ENCODE data around the gene HPCAL1. TPM values are rescaled to one million over a fixed set of nuclear protein-coding genes. Genes with fewer than 3 reads are reported as not detected.

Gene HPCAL1
- total RNA-seq, 1 donor from 2014 or later: 3.7 TPM

DNA sequence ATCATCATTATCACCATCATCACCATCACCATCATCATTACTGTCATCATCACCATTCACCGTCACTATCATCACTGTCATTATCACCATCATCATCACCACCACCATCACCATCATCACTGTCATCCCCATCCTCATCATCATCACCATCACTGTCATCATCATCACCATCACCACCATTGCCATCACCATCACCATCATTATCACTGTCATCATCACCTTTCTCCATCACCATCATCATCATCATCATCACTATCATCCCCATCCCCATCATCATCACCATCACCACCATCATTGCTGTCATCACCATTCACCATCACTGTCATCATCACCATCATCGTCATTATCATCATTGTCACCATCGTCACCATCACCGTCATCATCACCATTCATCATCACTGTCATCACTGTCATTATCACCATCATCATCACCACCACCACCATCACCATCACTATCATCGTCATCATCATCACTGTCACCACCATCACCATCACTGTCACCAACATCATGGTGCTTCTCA is 9.8 kb downstream of the HPCAL1 start:
- Histone ChIP-seq H3K4me3 (no peak overlapping the region), H3K4me1 (no peaks in the 10 kb centered on the region), H3K4me2 (no peak overlapping the region), H3K27ac (no peak overlapping the region), H4K20me1 (ENCODE audit: low read depth) (no peaks in the 10 kb centered on the region), H3K27me3 (peaks cover 10% of the 10 kb centered on the region), H2AFZ (replicated peaks) (no peak overlapping the region), H3K36me3 (no peaks in the 10 kb centered on the region), H3F3A (ENCODE audit: low read depth) (no peaks in the 10 kb centered on the region), H3K9me3 (ENCODE audit: low read depth) (no peaks in the 10 kb centered on the region), H3K79me2 (ENCODE audit: low read depth) (no peaks in the 10 kb centered on the region), H3K9ac (no peak overlapping the region)
- peaks cover 7% of the 10 kb centered on the region for H3K4me1 Mint-ChIP-seq
- TF ChIP-seq, protein P1, sequence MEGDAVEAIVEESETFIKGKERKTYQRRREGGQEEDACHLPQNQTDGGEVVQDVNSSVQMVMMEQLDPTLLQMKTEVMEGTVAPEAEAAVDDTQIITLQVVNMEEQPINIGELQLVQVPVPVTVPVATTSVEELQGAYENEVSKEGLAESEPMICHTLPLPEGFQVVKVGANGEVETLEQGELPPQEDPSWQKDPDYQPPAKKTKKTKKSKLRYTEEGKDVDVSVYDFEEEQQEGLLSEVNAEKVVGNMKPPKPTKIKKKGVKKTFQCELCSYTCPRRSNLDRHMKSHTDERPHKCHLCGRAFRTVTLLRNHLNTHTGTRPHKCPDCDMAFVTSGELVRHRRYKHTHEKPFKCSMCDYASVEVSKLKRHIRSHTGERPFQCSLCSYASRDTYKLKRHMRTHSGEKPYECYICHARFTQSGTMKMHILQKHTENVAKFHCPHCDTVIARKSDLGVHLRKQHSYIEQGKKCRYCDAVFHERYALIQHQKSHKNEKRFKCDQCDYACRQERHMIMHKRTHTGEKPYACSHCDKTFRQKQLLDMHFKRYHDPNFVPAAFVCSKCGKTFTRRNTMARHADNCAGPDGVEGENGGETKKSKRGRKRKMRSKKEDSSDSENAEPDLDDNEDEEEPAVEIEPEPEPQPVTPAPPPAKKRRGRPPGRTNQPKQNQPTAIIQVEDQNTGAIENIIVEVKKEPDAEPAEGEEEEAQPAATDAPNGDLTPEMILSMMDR (IDR thresholded peaks at IDR 0.05): no peak
- no peak for DNase-seq (ENCODE audit: low spot score)
- peaks cover 6% of the 10 kb centered on the region for H3K27me3 Mint-ChIP-seq (ENCODE audit: insufficient read depth, low read depth)
- H3K4me3 Mint-ChIP-seq: no peak overlapping the region
- H3K36me3 Mint-ChIP-seq: no peaks in the 10 kb centered on the region
- no peak overlapping the region for H3K27ac Mint-ChIP-seq
- H3K9me3 Mint-ChIP-seq: no peaks in the 10 kb centered on the region

DNA sequence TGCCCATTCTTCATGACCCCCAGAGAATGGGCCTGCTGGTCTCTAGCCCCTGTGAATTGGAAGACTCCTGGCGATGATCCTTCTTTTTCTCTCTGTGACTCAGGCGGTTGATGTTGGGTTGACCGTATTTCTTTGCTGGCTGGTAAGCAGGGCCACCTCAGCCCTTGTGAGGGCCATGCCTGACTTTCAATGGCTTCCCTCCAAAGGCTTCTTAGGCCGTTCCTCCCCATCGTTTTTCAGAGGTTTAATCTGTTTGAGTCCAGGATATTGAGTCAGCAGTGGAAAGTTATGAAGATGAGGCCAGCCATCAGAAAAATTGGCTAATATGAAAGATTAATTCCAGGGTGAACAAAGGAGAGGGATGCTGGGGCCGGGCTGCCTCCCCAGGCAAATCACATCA is 13.6 kb downstream of the HPCAL1 start:
- TF ChIP-seq EZH2phosphoT487 (IDR thresholded peaks at IDR 0.05) (no peak), EZH2 (IDR thresholded peaks at IDR 0.05) (no peak)
- TF ChIP-seq, protein P1 (IDR thresholded peaks at IDR 0.05): no peak

DNA sequence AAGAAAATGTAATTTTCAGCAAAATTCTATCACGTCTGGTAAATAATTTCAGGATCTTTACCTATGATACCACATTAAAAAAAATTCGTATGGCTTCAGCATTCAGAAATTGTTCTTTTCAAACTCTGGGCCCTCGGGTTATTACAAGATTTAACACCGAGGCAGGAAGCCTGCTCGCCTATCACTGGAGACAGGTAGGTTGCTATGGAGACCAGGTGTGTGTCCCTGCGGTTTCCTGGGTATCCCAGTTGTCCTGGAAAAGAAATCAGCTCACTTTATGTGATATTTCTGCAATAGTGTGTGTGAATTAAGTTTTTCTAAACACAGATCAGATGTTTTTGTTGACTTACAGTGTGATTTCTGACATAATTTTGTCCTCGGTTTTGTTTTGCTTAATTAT is 14.2 kb downstream of the HPCAL1 start:
- TF ChIP-seq, protein P1 (IDR thresholded peaks at IDR 0.05): no peak
- TF ChIP-seq EZH2phosphoT487 (IDR thresholded peaks at IDR 0.05): no peak
- TF ChIP-seq EZH2 (IDR thresholded peaks at IDR 0.05): no peak

More for the DNA sequence above, 13.6 kb downstream of the HPCAL1 start:
- H3F3A ChIP-seq (ENCODE audit: low read depth): no peaks in the 10 kb centered on the region
- H4K20me1 ChIP-seq (ENCODE audit: low read depth): no peaks in the 10 kb centered on the region
- no peak overlapping the region for H3K4me3 ChIP-seq
- DNase-seq (ENCODE audit: low spot score): no peak
- Mint-ChIP-seq H3K4me1 (peaks cover 7% of the 10 kb centered on the region), H3K4me3 (no peak overlapping the region), H3K27ac (no peak overlapping the region), H3K36me3 (peaks cover 3% of the 10 kb centered on the region), H3K27me3 (ENCODE audit: insufficient read depth, low read depth) (peaks cover 5% of the 10 kb centered on the region), H3K9me3 (peaks cover 3% of the 10 kb centered on the region)
- H3K4me2 ChIP-seq: no peak overlapping the region
- no peak overlapping the region for H3K9ac ChIP-seq
- no peaks in the 10 kb centered on the region for H3K4me1 ChIP-seq
- H2AFZ ChIP-seq (replicated peaks): no peak overlapping the region
- no peaks in the 10 kb centered on the region for H3K27me3 ChIP-seq
- no peaks in the 10 kb centered on the region for H3K36me3 ChIP-seq
- no peaks in the 10 kb centered on the region for H3K79me2 ChIP-seq (ENCODE audit: low read depth)
- H3K9me3 ChIP-seq (ENCODE audit: low read depth): no peaks in the 10 kb centered on the region
- H3K27ac ChIP-seq: no peak overlapping the region

More for the DNA sequence above, 14.2 kb downstream of the HPCAL1 start:
- Histone ChIP-seq H3K27ac (no peak overlapping the region), H3K79me2 (ENCODE audit: low read depth) (no peaks in the 10 kb centered on the region), H4K20me1 (ENCODE audit: low read depth) (no peaks in the 10 kb centered on the region), H2AFZ (replicated peaks) (no peak overlapping the region), H3K36me3 (no peaks in the 10 kb centered on the region), H3K4me2 (no peak overlapping the region), H3K4me1 (no peaks in the 10 kb centered on the region), H3F3A (ENCODE audit: low read depth) (no peaks in the 10 kb centered on the region), H3K9ac (no peak overlapping the region), H3K9me3 (ENCODE audit: low read depth) (no peaks in the 10 kb centered on the region), H3K4me3 (no peak overlapping the region), H3K27me3 (no peaks in the 10 kb centered on the region)
- Mint-ChIP-seq H3K27ac (no peak overlapping the region), H3K36me3 (peaks cover 3% of the 10 kb centered on the region), H3K4me3 (no peak overlapping the region), H3K9me3 (peaks cover 7% of the 10 kb centered on the region), H3K27me3 (ENCODE audit: insufficient read depth, low read depth) (peaks cover 5% of the 10 kb centered on the region), H3K4me1 (peaks cover 7% of the 10 kb centered on the region)
- no peak for DNase-seq (ENCODE audit: low spot score)

Data from neural progenitor cell (in vitro differentiated cells).